Choroid plexus epithelial cell (primary cell): ENCODE data around the gene FAM53B.
A peak's percentile ranks its signal among the peaks of the same experiment; 100 is the strongest.

Source experiments
- DNase-seq: peaks from one replicate; pipeline ENCODE4 v3.0.0-alpha.2; 2010; ENCODE audit warnings: low read depth
- H3K4me3 ChIP-seq: 2 replicates; pipeline ENCODE4 v1.5.1; 2011; ENCODE audit warnings: low read depth, mild to moderate bottlenecking, control low read depth, low read length, moderate library complexity
- TF ChIP-seq, protein P1 (sequence below): conservative IDR thresholded peaks from 2 replicates; pipeline ENCODE4 v1.5.1; 2011; ENCODE audit warnings: low read depth, mild to moderate bottlenecking, control low read depth, inconsistent platforms, low read length, moderate library complexity

FAM53B gene

DNA sequence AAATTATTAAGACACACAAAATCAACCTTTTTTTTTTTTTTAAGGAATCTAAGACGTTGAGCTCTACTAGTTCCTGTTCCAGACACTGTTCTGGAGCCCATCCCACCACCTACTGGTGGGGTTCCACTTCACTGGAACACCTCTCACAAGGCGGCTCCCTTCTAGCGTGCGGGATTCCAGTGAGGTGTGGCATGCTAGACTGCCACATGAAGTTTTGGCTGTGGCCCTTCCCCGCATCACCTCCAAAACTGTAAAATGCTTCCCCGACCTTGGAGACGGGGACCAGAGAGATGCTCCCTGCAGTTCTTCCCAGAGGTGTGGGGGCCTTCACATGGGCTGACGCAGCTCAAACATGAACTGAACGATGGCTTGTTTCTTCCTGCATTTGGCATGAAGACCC, 12.6 kb downstream of the FAM53B start:
- no peak for DNase-seq
- TF ChIP-seq, protein P1, sequence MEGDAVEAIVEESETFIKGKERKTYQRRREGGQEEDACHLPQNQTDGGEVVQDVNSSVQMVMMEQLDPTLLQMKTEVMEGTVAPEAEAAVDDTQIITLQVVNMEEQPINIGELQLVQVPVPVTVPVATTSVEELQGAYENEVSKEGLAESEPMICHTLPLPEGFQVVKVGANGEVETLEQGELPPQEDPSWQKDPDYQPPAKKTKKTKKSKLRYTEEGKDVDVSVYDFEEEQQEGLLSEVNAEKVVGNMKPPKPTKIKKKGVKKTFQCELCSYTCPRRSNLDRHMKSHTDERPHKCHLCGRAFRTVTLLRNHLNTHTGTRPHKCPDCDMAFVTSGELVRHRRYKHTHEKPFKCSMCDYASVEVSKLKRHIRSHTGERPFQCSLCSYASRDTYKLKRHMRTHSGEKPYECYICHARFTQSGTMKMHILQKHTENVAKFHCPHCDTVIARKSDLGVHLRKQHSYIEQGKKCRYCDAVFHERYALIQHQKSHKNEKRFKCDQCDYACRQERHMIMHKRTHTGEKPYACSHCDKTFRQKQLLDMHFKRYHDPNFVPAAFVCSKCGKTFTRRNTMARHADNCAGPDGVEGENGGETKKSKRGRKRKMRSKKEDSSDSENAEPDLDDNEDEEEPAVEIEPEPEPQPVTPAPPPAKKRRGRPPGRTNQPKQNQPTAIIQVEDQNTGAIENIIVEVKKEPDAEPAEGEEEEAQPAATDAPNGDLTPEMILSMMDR: no peak
- H3K4me3 ChIP-seq: no peak overlapping the region

DNA sequence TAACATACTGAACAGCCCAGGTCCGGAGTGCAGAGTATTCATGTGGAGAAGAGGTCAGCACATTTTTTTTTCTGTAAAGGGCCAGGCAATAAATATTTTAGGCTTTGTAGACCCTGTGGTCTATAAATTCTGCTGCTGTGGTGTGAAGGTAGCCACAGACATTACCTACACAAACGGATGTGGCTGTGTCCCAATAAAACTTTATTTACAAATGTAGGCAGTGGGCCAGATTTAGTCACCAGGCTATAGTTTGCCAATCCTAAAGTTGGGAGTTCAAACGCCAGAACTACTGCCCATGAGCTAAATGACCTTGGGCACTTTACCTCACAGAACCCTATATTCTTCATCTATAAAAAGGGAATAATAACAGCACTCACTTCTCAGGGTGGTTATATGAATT, 13.4 kb downstream of the FAM53B start:
- no peak for DNase-seq
- TF ChIP-seq, protein P1: no peak
- H3K4me3 ChIP-seq: no peak overlapping the region

DNA sequence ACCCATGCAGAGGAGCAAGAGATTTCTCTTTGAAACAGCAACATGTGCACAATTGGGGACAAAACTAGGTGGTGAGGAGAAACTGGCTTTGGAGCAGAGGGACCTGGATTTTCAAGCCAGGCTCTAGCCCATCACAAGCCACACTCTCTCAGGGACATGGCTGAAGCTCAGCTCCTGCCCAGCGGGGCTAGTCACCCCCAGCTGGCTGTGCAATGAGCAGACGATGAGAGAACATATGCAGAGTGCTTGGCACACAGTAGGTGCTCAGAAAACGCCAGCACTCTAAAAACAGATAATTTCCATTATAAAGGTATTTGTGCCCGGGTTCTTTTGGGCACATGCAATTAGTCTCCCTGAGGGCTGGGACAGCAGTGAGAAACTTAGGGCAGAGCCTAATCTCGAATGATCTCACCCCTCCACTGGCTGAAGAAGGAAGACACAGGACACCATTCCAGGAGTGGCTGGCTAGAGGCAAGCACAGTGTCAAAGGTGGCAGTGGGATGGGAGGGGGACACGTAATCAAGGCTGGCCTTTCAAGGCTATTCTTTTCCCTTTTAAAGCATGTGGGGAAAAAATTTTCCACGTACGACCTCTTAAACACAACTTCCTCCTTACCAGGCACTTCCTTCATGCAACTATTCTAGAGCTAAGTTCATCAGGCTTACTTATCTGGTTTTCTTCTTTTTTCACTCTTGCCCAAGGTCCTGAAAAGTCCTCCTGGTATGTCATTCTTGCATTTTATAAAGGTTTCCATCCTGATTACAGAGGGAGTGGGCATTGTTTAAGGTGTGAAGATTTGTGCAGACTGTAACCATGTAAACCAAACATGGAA, 15.1 kb downstream of the FAM53B start:
- TF ChIP-seq, protein P1: no peak
- no peak overlapping the region for H3K4me3 ChIP-seq
- DNase-seq: no peak

DNA sequence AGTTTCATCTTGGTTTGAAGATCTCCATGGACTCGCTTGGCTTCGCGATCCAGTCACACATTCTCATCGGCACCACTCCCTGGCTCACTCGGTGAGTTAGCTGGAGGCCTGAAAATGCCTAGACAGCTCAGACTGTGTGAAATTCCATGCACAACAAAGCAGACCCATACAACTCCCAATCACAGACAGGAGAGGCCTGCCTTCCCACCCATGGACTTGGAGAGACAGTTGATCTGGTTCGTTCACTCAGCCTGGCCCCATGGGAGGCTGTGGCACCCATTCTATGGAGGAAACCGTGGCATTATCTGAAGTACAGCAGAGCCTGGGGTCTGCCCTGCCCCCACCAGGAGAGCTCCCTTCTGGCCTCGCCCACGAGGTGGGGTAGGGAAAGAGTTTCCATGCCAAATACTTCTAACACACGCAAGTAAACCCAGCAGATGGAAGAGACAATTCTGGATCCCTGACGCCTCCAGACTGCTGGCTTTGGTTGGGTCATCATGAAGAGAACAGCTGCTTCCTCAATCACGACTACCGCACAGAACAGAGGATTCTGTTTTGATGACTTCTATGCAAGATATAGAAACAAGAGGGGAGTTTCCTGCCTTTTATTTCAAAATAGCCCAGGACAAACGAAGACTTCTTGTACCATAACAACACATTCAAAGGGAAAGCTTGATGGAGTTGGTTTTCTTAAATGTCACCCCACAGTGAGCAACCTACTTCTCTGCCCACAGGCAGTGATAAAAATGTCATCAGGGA, 15.9 kb downstream of the FAM53B start:
- peak; percentile 71 for DNase-seq
- no peak overlapping the region for H3K4me3 ChIP-seq
- TF ChIP-seq, protein P1: no peak

DNA sequence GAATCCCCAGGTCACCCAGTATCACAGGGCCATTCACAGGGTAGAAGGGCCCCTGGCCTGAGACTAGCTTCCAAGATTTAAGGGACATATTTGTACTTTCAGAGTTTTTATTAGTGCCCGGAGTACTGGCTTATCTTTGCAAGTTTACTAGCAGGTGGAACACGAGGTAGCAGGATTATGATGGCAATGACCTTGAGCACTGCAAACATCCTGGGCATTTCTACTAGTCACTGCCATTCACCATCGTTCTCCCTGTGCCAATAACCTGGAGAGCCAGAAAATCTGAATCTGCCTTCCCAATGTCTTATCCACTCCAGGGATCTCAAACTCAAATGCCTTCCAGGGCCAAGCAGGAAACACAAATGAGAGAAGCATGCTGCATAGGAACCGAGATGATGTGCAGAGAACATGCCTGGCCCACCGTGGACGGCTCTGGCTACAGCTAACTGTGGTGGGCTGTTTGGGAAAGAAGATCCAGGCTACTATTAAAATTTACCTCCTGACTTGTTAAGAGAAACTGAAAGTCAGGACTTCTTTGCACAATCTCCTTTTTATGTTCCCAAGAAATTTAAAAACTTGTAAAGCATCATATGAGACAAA, 16.7 kb downstream of the FAM53B start:
- TF ChIP-seq, protein P1: no peak

DNA sequence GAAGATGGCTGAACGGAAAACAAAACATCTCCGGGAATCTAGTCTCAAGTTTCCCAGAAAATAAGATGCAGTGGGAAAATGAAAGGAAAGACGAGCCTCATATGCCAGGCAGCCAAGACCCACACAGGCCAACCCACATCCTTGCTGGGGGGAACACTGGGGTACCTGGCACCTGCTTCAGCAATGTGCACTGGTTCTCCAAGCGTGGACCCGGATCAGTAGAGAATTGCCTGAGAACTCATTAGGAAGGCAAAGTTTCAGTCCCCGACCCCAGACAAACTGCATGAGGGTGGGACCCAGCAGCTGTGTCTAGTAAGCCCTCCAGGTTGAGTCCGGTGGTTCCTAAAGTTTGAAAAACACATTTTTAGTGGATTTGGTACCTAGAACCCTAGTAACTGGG, 18.4 kb downstream of the FAM53B start:
- DNase-seq: no peak

More for the DNA sequence above, 16.7 kb downstream of the FAM53B start:
- DNase-seq: no peak
- no peak overlapping the region for H3K4me3 ChIP-seq

More for the DNA sequence above, 18.4 kb downstream of the FAM53B start:
- H3K4me3 ChIP-seq: no peak overlapping the region
- TF ChIP-seq, protein P1: no peak
